Measurements from ENCODE around the gene FADS2. TPM values are rescaled to one million over a fixed set of nuclear protein-coding genes. Genes with fewer than 3 reads are reported as not detected.
A peak's percentile ranks its signal among the peaks of the same experiment; 100 is the strongest.

Gene FADS2
- total RNA-seq, 1 experiment from 2014 or later: 423 TPM

GRCh38 chr11:61871158-61871597, 43.1 kb downstream of the FADS2 start:
- Mint-ChIP-seq H3K4me1 (peaks cover 18% of the 10 kb centered on the region), H3K27me3 (ENCODE audit: low read depth) (peaks cover 9% of the 10 kb centered on the region), H3K36me3 (no peaks in the 10 kb centered on the region), H3K9me3 (no peaks in the 10 kb centered on the region), H3K27ac (no peak overlapping the region), H3K4me3 (peak overlapping the region; percentile 50)
- ChIA-PET CTCF (interaction anchor here (0.9 to 8.1 kb wide), 18 partner anchors 9 to 442 kb away, joined by 3 to 118 read pairs (median 8); partner anchors contain the start of gene BEST1), POLR2A (no interaction called here)
- TF ChIP-seq ZNF219 (CRISPR knock-in tag; IDR thresholded peaks at IDR 0.05; ENCODE audit: borderline replicate concordance) (no peak), ZNF263 (CRISPR knock-in tag; IDR thresholded peaks at IDR 0.05; ENCODE audit: low read depth) (no peak), CTCF (IDR thresholded peaks at IDR 0.05) (peak; percentile 87), ATF3 (CRISPR knock-in tag; conservative IDR thresholded peaks at IDR 0.05) (no peak), SMAD3 (CRISPR knock-in tag; IDR thresholded peaks at IDR 0.05; ENCODE audit: borderline replicate concordance) (0 out of 2 replicates have a peak, but pooled peaks have one; percentile 1), IRF2 (CRISPR knock-in tag; IDR thresholded peaks at IDR 0.05; ENCODE audit: borderline replicate concordance, low read depth) (no peak), ZNF396 (CRISPR knock-in tag; IDR thresholded peaks at IDR 0.05; ENCODE audit: borderline replicate concordance) (no peak), ARID4B (CRISPR knock-in tag; IDR thresholded peaks at IDR 0.05; ENCODE audit: borderline replicate concordance) (no peak), SP1 (CRISPR knock-in tag; conservative IDR thresholded peaks at IDR 0.05) (no peak), NFATC4 (CRISPR knock-in tag; IDR thresholded peaks at IDR 0.05) (no peak), MYBL2 (CRISPR knock-in tag; IDR thresholded peaks at IDR 0.05) (no peak), HMGXB4 (CRISPR knock-in tag; IDR thresholded peaks at IDR 0.05) (peak; percentile 69; the same call in 1 of the 2 replicates), MAX (CRISPR knock-in tag; IDR thresholded peaks at IDR 0.05) (peak; percentile 70; the same call in 1 of the 2 replicates), RORB (CRISPR knock-in tag; IDR thresholded peaks at IDR 0.05) (no peak), ETV6 (CRISPR knock-in tag; IDR thresholded peaks at IDR 0.05) (peak; percentile 10; the same call in 1 of the 2 replicates), SMAD4 (CRISPR knock-in tag; IDR thresholded peaks at IDR 0.05) (no peak), KAT7 (CRISPR knock-in tag; IDR thresholded peaks at IDR 0.05; ENCODE audit: borderline replicate concordance) (no peak), ZNF416 (CRISPR knock-in tag; IDR thresholded peaks at IDR 0.05) (0 out of 2 replicates have a peak, but pooled peaks have one; percentile 35)
- ATAC-seq: peak; percentile 87
- peak; percentile 92 for DNase-seq (ENCODE audit: low spot score)

All from WTC11 (cell line).